Liver (tissue), 9 donors: Measurements from ENCODE around the gene THADA. TPM values are rescaled to one million over a fixed set of nuclear protein-coding genes. Genes with fewer than 3 reads are reported as not detected.

Experiments
- DNase-seq: peaks from one replicate; pipeline ENCODE4 v3.0.0-alpha.2; 2017; ENCODE audit warnings: low spot score
- H3K27ac ChIP-seq, 2 donors: one replicate each; pipeline ENCODE4 v1.7.0; 2013; ENCODE audit warnings: inconsistent platforms in 2 of 2, low read length in 2 of 2, control low read depth in 1 of 2, low read depth in 1 of 2, mild to moderate bottlenecking in 1 of 2
- H3K27me3 ChIP-seq, 4 donors: one replicate each; pipeline versions ENCODE4 v1.6.1 to v1.7.0; 2013; ENCODE audit warnings: low read length in 3 of 4, inconsistent platforms in 1 of 4, mild to moderate bottlenecking in 1 of 4, moderate library complexity in 1 of 4; ENCODE audit not compliant: control insufficient read depth in 4 of 4, insufficient read depth in 4 of 4
- H3K36me3 ChIP-seq, 4 donors: one replicate each; pipeline versions ENCODE4 v1.6.1 to v1.7.0; 2013; ENCODE audit warnings: low read length in 3 of 4, mild to moderate bottlenecking in 3 of 4, low read depth in 1 of 4, moderate library complexity in 1 of 4; ENCODE audit not compliant: control insufficient read depth in 4 of 4, insufficient read depth in 3 of 4
- H3K4me1 ChIP-seq, 4 donors: one replicate each; pipeline versions ENCODE4 v1.6.1 to v1.7.0; 2013; ENCODE audit warnings: low read length in 3 of 4, mild to moderate bottlenecking in 3 of 4, moderate library complexity in 1 of 4; ENCODE audit not compliant: control insufficient read depth in 4 of 4, insufficient read depth in 4 of 4
- H3K4me3 ChIP-seq, 3 donors: one replicate each; pipeline versions ENCODE4 v1.6.1 to v1.7.0; 2013; ENCODE audit warnings: low read length in 3 of 3, control low read depth in 1 of 3, low read depth in 1 of 3, mild to moderate bottlenecking in 1 of 3
- H3K9ac ChIP-seq, 2 donors: one replicate each; pipeline ENCODE4 v1.7.0; 2013; ENCODE audit warnings: low read length in 2 of 2, mild to moderate bottlenecking in 2 of 2, moderate library complexity in 2 of 2, control low read depth in 1 of 2, low read depth in 1 of 2
- H3K9me3 ChIP-seq, 4 donors: one replicate each; pipeline versions ENCODE4 v1.6.1 to v1.7.0; 2013; ENCODE audit warnings: low read length in 3 of 4; ENCODE audit not compliant: control insufficient read depth in 4 of 4
- EGR1 ChIP-seq, 2 donors: IDR thresholded peaks; 2 replicates each; pipeline ENCODE4 v1.6.1; 2016 to 2018; ENCODE audit warnings: antibody characterized with exemption in 2 of 2, low read depth in 2 of 2
- FOXA1 ChIP-seq: IDR thresholded peaks from 2 replicates; pipeline ENCODE4 v1.6.1; 2016; ENCODE audit warnings: antibody characterized with exemption
- FOXA2 ChIP-seq: IDR thresholded peaks from 2 replicates; pipeline ENCODE4 v1.6.1; 2016; ENCODE audit warnings: antibody characterized with exemption
- GABPA ChIP-seq, 2 donors: IDR thresholded peaks in 1 of 2; conservative IDR thresholded peaks in 1 of 2; 2 replicates each; pipeline ENCODE4 v1.6.1; 2016; ENCODE audit warnings: antibody characterized with exemption in 2 of 2, mild to moderate bottlenecking in 1 of 2, moderate library complexity in 1 of 2
- HNF4A ChIP-seq, 2 donors: conservative IDR thresholded peaks; 2 replicates each; pipeline ENCODE4 v1.6.1; 2016; ENCODE audit warnings: antibody characterized with exemption in 2 of 2, mild to moderate bottlenecking in 2 of 2
- HNF4G ChIP-seq: IDR thresholded peaks from 2 replicates; pipeline ENCODE4 v1.6.1; 2016; ENCODE audit warnings: antibody characterized with exemption
- JUND ChIP-seq, 2 donors: IDR thresholded peaks; 2 replicates each; pipeline ENCODE4 v1.6.1; 2016; ENCODE audit warnings: antibody characterized with exemption in 2 of 2
- MAX ChIP-seq: IDR thresholded peaks from 2 replicates; pipeline ENCODE4 v1.6.1; 2016; ENCODE audit warnings: antibody characterized with exemption
- NR2F2 ChIP-seq: IDR thresholded peaks from 2 replicates; pipeline ENCODE4 v1.6.1; 2016; ENCODE audit warnings: antibody characterized with exemption
- RAD21 ChIP-seq, 2 donors: IDR thresholded peaks; 2 replicates each; pipeline ENCODE4 v1.6.1; 2016; ENCODE audit warnings: antibody characterized with exemption in 2 of 2, mild to moderate bottlenecking in 2 of 2
- REST ChIP-seq: IDR thresholded peaks from 2 replicates; pipeline ENCODE4 v1.6.1; 2016; ENCODE audit warnings: antibody characterized with exemption, mild to moderate bottlenecking
- RXRA ChIP-seq, 2 donors: IDR thresholded peaks; 2 replicates each; pipeline ENCODE4 v1.6.1; 2017 to 2018; ENCODE audit warnings: antibody characterized with exemption in 2 of 2, mild to moderate bottlenecking in 1 of 2
- SP1 ChIP-seq: IDR thresholded peaks from 2 replicates; pipeline ENCODE4 v1.6.1; 2018; ENCODE audit warnings: antibody characterized with exemption, mild to moderate bottlenecking
- TAF1 ChIP-seq: conservative IDR thresholded peaks from 2 replicates; pipeline ENCODE4 v1.6.1; 2016; ENCODE audit warnings: antibody characterized with exemption, mild to moderate bottlenecking
- YY1 ChIP-seq: IDR thresholded peaks from 2 replicates; pipeline ENCODE4 v1.6.1; 2016; ENCODE audit warnings: antibody characterized with exemption, mild to moderate bottlenecking
- ZBTB33 ChIP-seq: IDR thresholded peaks from 2 replicates; pipeline ENCODE4 v1.6.1; 2016; ENCODE audit warnings: antibody characterized with exemption
- WGBS: extraction: QIAGEN DNeasy Blood & Tissue Kit; methylation state at CpG from one replicate; pipeline ENCODE4 v1.1.7; 2013; 5-methylcytosine and 5-hydroxymethylcytosine counted together
- polyA plus RNA-seq, 2 donors: library from polyadenylated mRNA; stranded (reverse) in 1 of 2; unstranded in 1 of 2; fragments of 200-250 nt in 1 of 2; fragments of >200 nt in 1 of 2; fragmentation: Nextera tagmentation in 1 of 2; extraction: Ambion mirVana in 1 of 2; gene quantifications; one replicate each; pipeline versions ENCODE4 v1.2.1 to v1.2.3, GENCODE V29; 2013 to 2015
- total RNA-seq, 2 donors: library from RNA; depleted of rRNA; stranded (reverse); fragments of >200 nt; gene quantifications; one replicate each; pipeline ENCODE4 v1.2.3, GENCODE V29; 2014
- TF ChIP-seq, protein P1 (sequence below): IDR thresholded peaks from 2 replicates; pipeline ENCODE4 v1.6.1; 2016; ENCODE audit warnings: antibody characterized with exemption
- TF ChIP-seq, protein P2 (sequence below): fragments of 150-350 bp; IDR thresholded peaks from 2 replicates; pipeline ENCODE4 v1.5.1; 2017; ENCODE audit warnings: improper control_type of control experiment, low read depth, low read length; ENCODE audit not compliant: missing input control
- donor health status: healthy.
- donor health status: healthy.
- donor health status: healthy.
- donor health status: healthy.
- donor health status: healthy.

Gene THADA
- total and polyA plus RNA-seq, 4 donors, result 12.0 to 37.2 (median 22.3) TPM

- no peak for DNase-seq
- no peak overlapping the region for H3K4me3 ChIP-seq
- no peaks in the 10 kb centered on the region for H3K27me3 ChIP-seq
- H3K9ac ChIP-seq, result peak overlapping the region in 1 of 2 donors; percentile 50
- TF ChIP-seq REST, result no peak
- TF ChIP-seq, protein P1, sequence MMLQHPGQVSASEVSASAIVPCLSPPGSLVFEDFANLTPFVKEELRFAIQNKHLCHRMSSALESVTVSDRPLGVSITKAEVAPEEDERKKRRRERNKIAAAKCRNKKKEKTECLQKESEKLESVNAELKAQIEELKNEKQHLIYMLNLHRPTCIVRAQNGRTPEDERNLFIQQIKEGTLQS, result no peak
- TF ChIP-seq FOXA1, result no peak
- TF ChIP-seq, protein P2, sequence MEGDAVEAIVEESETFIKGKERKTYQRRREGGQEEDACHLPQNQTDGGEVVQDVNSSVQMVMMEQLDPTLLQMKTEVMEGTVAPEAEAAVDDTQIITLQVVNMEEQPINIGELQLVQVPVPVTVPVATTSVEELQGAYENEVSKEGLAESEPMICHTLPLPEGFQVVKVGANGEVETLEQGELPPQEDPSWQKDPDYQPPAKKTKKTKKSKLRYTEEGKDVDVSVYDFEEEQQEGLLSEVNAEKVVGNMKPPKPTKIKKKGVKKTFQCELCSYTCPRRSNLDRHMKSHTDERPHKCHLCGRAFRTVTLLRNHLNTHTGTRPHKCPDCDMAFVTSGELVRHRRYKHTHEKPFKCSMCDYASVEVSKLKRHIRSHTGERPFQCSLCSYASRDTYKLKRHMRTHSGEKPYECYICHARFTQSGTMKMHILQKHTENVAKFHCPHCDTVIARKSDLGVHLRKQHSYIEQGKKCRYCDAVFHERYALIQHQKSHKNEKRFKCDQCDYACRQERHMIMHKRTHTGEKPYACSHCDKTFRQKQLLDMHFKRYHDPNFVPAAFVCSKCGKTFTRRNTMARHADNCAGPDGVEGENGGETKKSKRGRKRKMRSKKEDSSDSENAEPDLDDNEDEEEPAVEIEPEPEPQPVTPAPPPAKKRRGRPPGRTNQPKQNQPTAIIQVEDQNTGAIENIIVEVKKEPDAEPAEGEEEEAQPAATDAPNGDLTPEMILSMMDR, result no peak
- no peak for TF ChIP-seq JUND (IDR thresholded peaks at IDR 0.05)
- TF ChIP-seq RXRA (IDR thresholded peaks at IDR 0.05), result no peak
- no peak for TF ChIP-seq SP1
- no peak for TF ChIP-seq EGR1 (IDR thresholded peaks at IDR 0.05; ENCODE audit: low read depth in 2 of 2)
- peak overlapping the region in 1 of 2 donors; percentile 57 for H3K27ac ChIP-seq
- H3K4me1 ChIP-seq, result peaks cover 4 to 26% (median 19%) of the 10 kb centered on the region in 4 donors
- no peaks in the 10 kb centered on the region for H3K36me3 ChIP-seq
- H3K9me3 ChIP-seq, result no peaks in the 10 kb centered on the region
Observed at GRCh38 chr2:43423941-43424261, 171.9 kb downstream of the THADA start.

DNA sequence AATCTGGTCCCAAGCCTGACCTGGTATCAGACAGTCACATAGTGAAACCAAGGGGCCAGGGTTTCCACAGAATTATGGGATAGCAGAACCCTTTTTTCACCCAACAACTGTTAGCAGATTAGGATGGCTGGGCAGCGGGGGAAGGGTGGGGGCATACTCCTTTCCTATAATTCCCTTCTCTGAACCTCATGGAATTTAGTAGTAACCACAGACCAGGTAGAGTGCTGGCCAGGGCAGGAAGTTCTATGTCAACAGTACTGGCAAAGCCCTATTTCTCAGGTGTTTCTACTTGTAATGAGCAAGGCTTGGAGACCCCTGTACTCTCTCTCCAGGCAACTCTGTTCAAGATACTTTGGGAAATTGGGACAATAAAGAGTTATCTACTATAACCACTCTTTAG, 174.6 kb downstream of the THADA start:
- peak; percentile 42 for DNase-seq
- no peak overlapping the region for H3K4me3 ChIP-seq
- H3K9me3 ChIP-seq, result no peaks in the 10 kb centered on the region
- TF ChIP-seq MAX, result no peak
- TF ChIP-seq GABPA (IDR thresholded peaks at IDR 0.05 in 1 of 2, conservative IDR thresholded peaks at IDR 0.05 in 1 of 2), result no peak
- no peak for TF ChIP-seq RXRA (IDR thresholded peaks at IDR 0.05)
- TF ChIP-seq YY1, result no peak
- TF ChIP-seq EGR1 (IDR thresholded peaks at IDR 0.05; ENCODE audit: low read depth in 2 of 2), result no peak
- TF ChIP-seq NR2F2, result no peak
- TF ChIP-seq TAF1, result no peak
- TF ChIP-seq ZBTB33, result no peak
- no peak for TF ChIP-seq REST
- TF ChIP-seq JUND (IDR thresholded peaks at IDR 0.05), result no peak
- TF ChIP-seq, protein P2, result no peak
- TF ChIP-seq FOXA2, result no peak
- no peak for TF ChIP-seq RAD21 (IDR thresholded peaks at IDR 0.05)
- TF ChIP-seq SP1, result no peak
- no peak for TF ChIP-seq HNF4A (conservative IDR thresholded peaks at IDR 0.05)
- TF ChIP-seq FOXA1, result no peak
- no peak for TF ChIP-seq HNF4G
- TF ChIP-seq, protein P1, result no peak
- peaks cover 4 to 21% (median 15%) of the 10 kb centered on the region in 4 donors for H3K4me1 ChIP-seq
- 100% methylated on average over 1 of the region's 1 CpG for WGBS
- no peak overlapping the region for H3K9ac ChIP-seq
- H3K36me3 ChIP-seq, result no peaks in the 10 kb centered on the region
- H3K27ac ChIP-seq, result no peak overlapping the region
- H3K27me3 ChIP-seq, result no peaks in the 10 kb centered on the region
